Thymus (tissue), 11 donors: ENCODE data around the gene RND1. TPM values are rescaled to one million over a fixed set of nuclear protein-coding genes. Genes with fewer than 3 reads are reported as not detected.

Experiments
- DNase-seq, 9 donors: peaks; one replicate each; pipeline ENCODE4 v3.0.0-alpha.2; 2013; ENCODE audit warnings: low spot score in 9 of 9, low read depth in 6 of 9, missing footprints in 1 of 9
- H3K27ac ChIP-seq, 2 donors: one replicate each; pipeline ENCODE4 v1.5.1; 2013; ENCODE audit warnings: control low read depth in 1 of 2, low read depth in 1 of 2, low read length in 1 of 2, mild to moderate bottlenecking in 1 of 2, moderate library complexity in 1 of 2
- H3K27me3 ChIP-seq, 2 donors: one replicate each; pipeline ENCODE4 v1.5.1; 2013; ENCODE audit warnings: low read length in 1 of 2; ENCODE audit not compliant: control insufficient read depth in 2 of 2, insufficient read depth in 1 of 2
- H3K36me3 ChIP-seq, 2 donors: one replicate each; pipeline ENCODE4 v1.5.1; 2013; ENCODE audit warnings: low read length in 1 of 2, mild to moderate bottlenecking in 1 of 2, moderate library complexity in 1 of 2; ENCODE audit not compliant: control insufficient read depth in 2 of 2, insufficient read depth in 2 of 2
- H3K4me1 ChIP-seq, 2 donors: one replicate each; pipeline ENCODE4 v1.5.1; 2013; ENCODE audit warnings: low read length in 2 of 2; ENCODE audit not compliant: control insufficient read depth in 2 of 2, insufficient read depth in 2 of 2
- H3K4me3 ChIP-seq, 2 donors: one replicate each; pipeline ENCODE4 v1.5.1; 2013; ENCODE audit warnings: low read length in 2 of 2, control low read depth in 1 of 2, mild to moderate bottlenecking in 1 of 2
- H3K9me3 ChIP-seq, 2 donors: one replicate each; pipeline ENCODE4 v1.5.1; 2013; ENCODE audit warnings: low read length in 1 of 2, mild to moderate bottlenecking in 1 of 2; ENCODE audit not compliant: control insufficient read depth in 2 of 2, insufficient read depth in 1 of 2
- WGBS: extraction: QIAGEN DNeasy Blood & Tissue Kit; methylation state at CpG from one replicate; pipeline ENCODE4 v1.1.7; 2013; 5-methylcytosine and 5-hydroxymethylcytosine counted together
- polyA plus RNA-seq: library from polyadenylated mRNA; stranded (reverse); fragments of 200-250 nt; gene quantifications from one replicate; pipeline ENCODE4 v1.2.3, GENCODE V29; 2013
- total RNA-seq: library from RNA; stranded (reverse); fragments of 120-200 nt; gene quantifications from one replicate; pipeline ENCODE4 v1.2.4, GENCODE V29; 2013
- donor health status: healthy.

The RND1 gene
- total and polyA plus RNA-seq, 2 donors, result 1.1 to 1.8 TPM

DNA sequence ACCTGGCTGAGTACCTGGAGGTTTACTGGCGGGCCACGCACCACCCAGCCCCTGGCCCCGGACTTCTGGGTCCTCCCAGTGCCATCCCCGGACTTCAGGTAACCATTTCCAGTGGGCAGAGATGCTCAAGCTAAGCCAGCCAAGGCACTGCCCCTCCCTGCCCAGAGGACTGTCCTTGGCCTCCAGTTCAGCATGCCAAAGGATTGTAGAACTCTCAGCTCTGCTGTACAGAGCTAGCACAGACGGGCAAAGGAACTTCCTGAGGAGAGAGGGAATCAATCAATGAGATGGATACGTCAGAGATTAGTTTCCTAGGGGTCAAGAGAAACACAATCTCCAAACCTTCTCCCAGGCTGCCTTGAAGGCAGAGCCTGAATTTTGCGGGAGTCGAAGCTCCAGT is 38.6 kb downstream of the RND1 start:
- Histone ChIP-seq H3K4me3 (no peak overlapping the region), H3K9me3 (no peaks in the 10 kb centered on the region), H3K27ac (no peak overlapping the region), H3K36me3 (peaks cover 58 to 60% of the 10 kb centered on the region in 2 donors), H3K27me3 (no peaks in the 10 kb centered on the region), H3K4me1 (no peaks in the 10 kb centered on the region)
- no peak for DNase-seq
- WGBS, result 96% methylated on average over 8 of the region's 8 CpGs

- DNase-seq, result no peak
- 96% methylated on average over 15 of the region's 15 CpGs for WGBS
- no peaks in the 10 kb centered on the region for H3K9me3 ChIP-seq
- no peak overlapping the region for H3K4me3 ChIP-seq
- H3K27me3 ChIP-seq, result no peaks in the 10 kb centered on the region
- peaks cover 51 to 53% of the 10 kb centered on the region in 2 donors for H3K36me3 ChIP-seq
- no peak overlapping the region for H3K27ac ChIP-seq
- H3K4me1 ChIP-seq, result no peaks in the 10 kb centered on the region
Measured at GRCh38 chr12:48826209-48826855, 39.3 kb downstream of the RND1 start.

DNA sequence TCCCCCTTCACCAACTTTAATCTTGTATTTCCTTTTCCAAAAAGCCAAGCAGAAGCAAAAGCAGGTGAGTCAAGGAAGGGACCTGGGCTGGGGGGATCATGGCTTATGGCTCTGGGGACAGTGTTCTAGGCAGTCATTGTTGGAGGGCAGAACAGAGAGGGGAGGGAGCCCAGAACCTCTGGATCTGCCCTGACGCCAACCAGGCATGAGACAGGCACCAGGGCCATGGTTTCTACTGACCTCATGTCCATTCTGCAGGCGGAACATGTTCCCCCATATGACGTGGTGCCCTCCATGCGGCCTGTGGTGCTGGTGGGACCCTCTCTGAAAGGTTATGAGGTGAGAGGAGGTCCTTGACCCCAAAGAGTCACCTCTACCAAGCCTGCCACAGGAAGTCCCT is 40.8 kb downstream of the RND1 start:
- H3K27ac ChIP-seq, result no peak overlapping the region
- no peak for DNase-seq
- no peaks in the 10 kb centered on the region for H3K9me3 ChIP-seq
- H3K4me1 ChIP-seq, result no peaks in the 10 kb centered on the region
- no peaks in the 10 kb centered on the region for H3K27me3 ChIP-seq
- peaks cover 37 to 39% of the 10 kb centered on the region in 2 donors for H3K36me3 ChIP-seq
- 97% methylated on average over 4 of the region's 4 CpGs for WGBS
- no peak overlapping the region for H3K4me3 ChIP-seq

DNA sequence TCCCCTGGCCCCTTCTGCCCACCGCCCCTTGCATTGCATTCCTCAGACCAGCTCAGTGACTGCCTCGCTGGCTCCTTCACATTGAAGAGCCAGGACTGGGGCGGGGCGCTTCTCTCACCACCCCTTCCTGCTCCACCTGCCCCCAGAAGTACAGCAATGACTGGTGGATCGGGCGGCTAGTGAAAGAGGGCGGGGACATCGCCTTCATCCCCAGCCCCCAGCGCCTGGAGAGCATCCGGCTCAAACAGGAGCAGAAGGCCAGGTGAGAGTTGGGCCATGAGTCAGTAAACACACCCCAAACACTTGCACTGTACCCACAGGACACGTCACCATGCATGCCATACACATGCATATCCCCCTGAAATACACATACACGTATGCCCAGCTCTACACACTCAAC is 41.6 kb downstream of the RND1 start:
- H3K36me3 ChIP-seq, result peaks cover 29 to 31% of the 10 kb centered on the region in 2 donors
- no peak overlapping the region for H3K4me3 ChIP-seq
- DNase-seq, result no peak
- peaks cover under 1 to 1% of the 10 kb centered on the region in 2 donors for H3K4me1 ChIP-seq
- no peak overlapping the region for H3K27ac ChIP-seq
- peaks cover 0 to 1% of the 10 kb centered on the region in 2 donors for H3K27me3 ChIP-seq
- WGBS, result 96% methylated on average over 12 of the region's 12 CpGs
- no peaks in the 10 kb centered on the region for H3K9me3 ChIP-seq

DNA sequence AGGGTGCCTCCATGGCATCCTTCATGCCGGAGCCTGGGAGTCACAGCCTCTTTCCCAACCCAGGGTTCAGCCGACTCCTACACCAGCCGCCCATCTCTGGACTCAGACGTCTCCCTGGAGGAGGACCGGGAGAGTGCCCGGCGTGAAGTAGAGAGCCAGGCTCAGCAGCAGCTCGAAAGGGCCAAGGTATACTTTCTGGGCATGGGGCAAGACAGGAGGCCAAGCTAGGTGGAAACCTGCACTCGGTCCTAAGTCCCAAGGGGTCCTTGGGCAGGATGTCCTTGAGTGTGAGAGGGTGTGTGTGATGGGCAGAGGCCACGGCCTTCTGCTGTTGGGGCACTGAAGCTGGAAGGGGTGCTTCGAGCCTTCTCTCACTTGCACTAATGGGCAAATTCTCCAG is 42.4 kb downstream of the RND1 start:
- Histone ChIP-seq H3K27ac (no peak overlapping the region), H3K27me3 (peaks cover 0 to 4% of the 10 kb centered on the region in 2 donors), H3K4me1 (peaks cover 2 to 6% of the 10 kb centered on the region in 2 donors), H3K4me3 (no peak overlapping the region), H3K9me3 (no peaks in the 10 kb centered on the region), H3K36me3 (peaks cover 20 to 22% of the 10 kb centered on the region in 2 donors)
- DNase-seq, result no peak
- 96% methylated on average over 11 of the region's 11 CpGs for WGBS

DNA sequence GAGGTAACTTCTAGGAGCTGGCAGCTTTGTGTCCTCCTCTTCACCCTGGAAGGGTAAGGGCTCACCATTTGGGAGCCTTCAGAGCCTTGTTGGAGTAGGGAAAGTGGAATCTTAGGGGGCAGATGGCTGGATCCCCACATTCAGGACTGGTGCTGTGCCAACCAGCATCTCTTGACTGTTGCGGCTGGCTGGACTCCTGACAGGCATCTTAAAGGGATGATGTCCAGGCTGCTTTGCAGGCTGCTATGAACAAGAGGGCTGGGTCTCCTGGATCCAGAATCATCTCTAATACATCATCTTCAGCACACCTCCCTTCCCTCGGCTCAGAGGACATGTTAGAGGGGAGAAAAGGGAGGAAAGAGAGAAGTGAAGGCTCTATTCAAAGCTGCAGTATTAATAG is 43.0 kb downstream of the RND1 start:
- 92% methylated on average over 2 of the region's 2 CpGs for WGBS
- no peak overlapping the region for H3K4me3 ChIP-seq

GRCh38 chr12:48822139-48822538 is 43.5 kb downstream of the RND1 start:
- Histone ChIP-seq H3K27ac (no peak overlapping the region), H3K4me1 (peaks cover 8 to 16% of the 10 kb centered on the region in 2 donors), H3K27me3 (peaks cover 0 to 13% of the 10 kb centered on the region in 2 donors), H3K4me3 (no peak overlapping the region), H3K9me3 (no peaks in the 10 kb centered on the region), H3K36me3 (peaks cover 10 to 11% of the 10 kb centered on the region in 2 donors)
- DNase-seq, result no peak
- WGBS, result 98% methylated on average over 5 of the region's 5 CpGs

More for the DNA sequence above, 43.0 kb downstream of the RND1 start:
- no peaks in the 10 kb centered on the region for H3K9me3 ChIP-seq
- no peak for DNase-seq
- H3K4me1 ChIP-seq, result peaks cover 4 to 11% of the 10 kb centered on the region in 2 donors
- H3K36me3 ChIP-seq, result peaks cover 15 to 17% of the 10 kb centered on the region in 2 donors
- H3K27me3 ChIP-seq, result peaks cover 0 to 8% of the 10 kb centered on the region in 2 donors
- no peak overlapping the region for H3K27ac ChIP-seq

DNA sequence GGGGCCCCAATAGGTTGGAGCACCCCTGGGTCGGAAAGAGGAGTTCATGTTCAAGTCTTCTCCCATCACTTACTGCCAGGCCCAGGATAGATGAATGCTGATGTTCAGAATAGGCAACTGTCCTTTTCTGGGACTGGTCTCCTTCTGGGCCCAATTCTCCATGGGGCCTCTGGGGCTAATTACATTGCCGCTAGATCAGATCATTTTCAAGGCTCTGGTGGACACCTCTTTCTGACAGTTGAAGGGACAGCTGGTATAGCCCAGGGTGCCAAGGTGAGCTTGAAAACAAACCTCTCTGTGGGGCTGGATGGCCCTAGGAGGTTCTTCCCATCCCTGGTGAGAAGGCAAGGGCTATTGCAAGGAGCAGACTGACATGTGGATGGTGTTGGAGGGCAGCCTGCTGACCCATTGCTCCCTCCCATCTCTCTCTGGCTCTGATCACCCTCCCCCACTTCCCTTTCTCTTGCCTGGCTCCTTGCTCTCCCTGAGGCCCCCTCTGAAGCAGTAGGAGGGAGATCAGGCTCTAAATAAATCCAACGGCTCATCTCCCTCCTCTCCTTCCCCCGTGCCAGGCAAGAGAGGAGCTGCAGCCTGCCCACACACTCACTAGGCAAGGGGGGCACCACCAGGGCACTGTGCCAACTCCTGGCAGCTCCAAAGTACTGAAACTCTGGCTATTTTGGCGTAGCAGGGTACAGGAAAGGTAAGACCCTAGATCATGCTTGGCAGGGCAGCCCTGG is 45.5 kb downstream of the RND1 start:
- no peak overlapping the region for H3K4me3 ChIP-seq
- 86% methylated on average over 5 of the region's 5 CpGs for WGBS
- H3K27ac ChIP-seq, result no peak overlapping the region
- no peak for DNase-seq
- no peaks in the 10 kb centered on the region for H3K36me3 ChIP-seq
- no peaks in the 10 kb centered on the region for H3K9me3 ChIP-seq
- H3K4me1 ChIP-seq, result peaks cover 13 to 32% of the 10 kb centered on the region in 2 donors
- peaks cover 0 to 32% of the 10 kb centered on the region in 2 donors for H3K27me3 ChIP-seq

DNA sequence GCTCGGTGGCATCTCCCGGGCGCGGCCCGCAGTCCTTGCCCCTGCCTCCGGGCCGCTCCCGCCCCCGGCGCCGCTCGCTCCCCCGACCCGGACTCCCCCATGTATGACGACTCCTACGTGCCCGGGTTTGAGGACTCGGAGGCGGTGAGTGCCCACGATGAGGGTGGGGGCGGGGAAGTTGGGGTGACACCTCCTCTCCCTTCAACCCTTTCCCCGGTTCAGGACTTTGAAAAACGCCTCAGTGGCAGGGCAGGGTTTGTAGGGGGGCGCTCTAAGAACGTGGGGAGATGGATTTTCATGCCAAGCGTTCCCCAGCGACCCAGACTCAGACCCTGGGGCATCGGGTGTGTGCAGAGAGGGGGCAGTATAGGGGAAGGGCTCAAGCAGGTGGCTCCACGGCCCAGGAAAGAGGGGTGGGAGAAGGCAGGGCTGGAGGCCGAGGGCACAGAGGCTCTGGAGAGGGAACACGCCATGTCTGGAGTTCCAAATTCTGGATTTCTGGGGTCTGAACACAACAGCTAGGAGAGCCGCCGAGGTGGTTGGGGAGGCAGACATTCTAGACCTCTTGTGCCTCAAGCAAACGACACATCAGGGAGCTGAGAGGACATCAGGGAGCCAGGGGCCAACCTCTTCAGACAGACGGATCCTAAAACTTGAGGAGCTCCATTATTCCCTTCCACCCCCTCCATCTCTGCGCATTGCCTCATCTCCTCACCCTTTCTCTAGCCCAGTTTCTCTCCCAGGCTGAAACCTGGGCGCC is 46.7 kb downstream of the RND1 start:
- peaks cover 13 to 38% of the 10 kb centered on the region in 2 donors for H3K4me1 ChIP-seq
- peak in 5 of 9 donors; percentile 14 to 74 (median 41) for DNase-seq
- no peak overlapping the region for H3K27ac ChIP-seq
- H3K36me3 ChIP-seq, result no peaks in the 10 kb centered on the region
- peaks cover 0 to 43% of the 10 kb centered on the region in 2 donors for H3K27me3 ChIP-seq
- 21% methylated on average over 37 of the region's 37 CpGs for WGBS
- H3K9me3 ChIP-seq, result no peaks in the 10 kb centered on the region
- H3K4me3 ChIP-seq, result peak overlapping the region; percentile 64 to 68
